Activated CD4-positive, alpha-beta T cell treated with anti-CD3 and anti-CD28 coated beads for 36 hours (primary cell): Measurements from ENCODE around the gene KY. TPM values are rescaled to one million over a fixed set of nuclear protein-coding genes. Genes with fewer than 3 reads are reported as not detected.
"Not testable (repeated sequence)": the region's sequence is repeated elsewhere in the genome, so short reads cannot be mapped to it uniquely, and the experiment has no call there.

ENCODE experiments used
- ATAC-seq: fragments of 200-7000 bp; cut with Tn5 transposase; one replicate; pipeline ENCODE4 v1.10.0; 2021; ENCODE audit warnings: mild to moderate bottlenecking, moderate library complexity
- CTCF ChIA-PET: fragments of 350-600 bp; sonication (Branson Sonifier 250); formaldehyde crosslinking; loops from one replicate; lab custom pipeline; 2021; ENCODE audit warnings: antibody characterized with exemption; lab: Charles Lee
- POLR2A ChIA-PET: fragments of 350-600 bp; sonication (Branson Sonifier 250); formaldehyde crosslinking; loops from one replicate; lab custom pipeline; 2021; ENCODE audit warnings: antibody characterized with exemption, inconsistent platforms; lab: Charles Lee
- DNase-seq: peaks from one replicate; pipeline ENCODE4 v3.0.0-alpha.2; 2020
- H3K27ac Mint-ChIP-seq: one replicate; pipeline ENCODE4 v1.8.0; 2021; ENCODE audit warnings: mixed read lengths
- H3K27me3 Mint-ChIP-seq: one replicate; pipeline ENCODE4 v1.8.0; 2021; ENCODE audit warnings: mixed read lengths
- H3K36me3 Mint-ChIP-seq: one replicate; pipeline ENCODE4 v1.8.0; 2021; ENCODE audit warnings: low read depth, mixed read lengths
- H3K4me1 Mint-ChIP-seq: one replicate; pipeline ENCODE4 v1.8.0; 2021; ENCODE audit warnings: mixed read lengths
- H3K4me3 Mint-ChIP-seq: one replicate; pipeline ENCODE4 v1.8.0; 2021; ENCODE audit warnings: mild to moderate bottlenecking, moderate library complexity, mixed read lengths
- H3K9me3 Mint-ChIP-seq: one replicate; pipeline ENCODE4 v1.8.0; 2021; ENCODE audit warnings: low read depth, mixed read lengths
- intact Hi-C, 2 experiments: fragments of 100-400 bp; cut with DNase I in 1 of 2; cut with micrococcal nuclease in 1 of 2; formaldehyde crosslinking; loops; one replicate each; pipeline versions ENCODE4 v1.14.2 to v1.15.1; 2022 to 2024; cut with DNase I, micrococcal nuclease
- total RNA-seq, 2 experiments: library from RNA; stranded (reverse); gene quantifications; one replicate each; pipeline ENCODE4 v1.2.3, GENCODE V29; 2021

The KY gene
- total RNA-seq, 2 experiments from 2014 or later, result not detected

GRCh38 chr3:134592806-134593205 is 58.0 kb downstream of the KY start:
- DNase-seq (no peak), ATAC-seq (no peak)
- H3K27me3 Mint-ChIP-seq, result no peaks in the 10 kb centered on the region
- ChIA-PET CTCF (interaction anchor here (0.9 kb wide), 1 partner anchor 48 kb away, joined by 5 read pairs; no protein-coding TSS in a partner anchor), POLR2A (no interaction called here)
- H3K4me3 Mint-ChIP-seq, result no peak overlapping the region
- no peaks in the 10 kb centered on the region for H3K36me3 Mint-ChIP-seq
- H3K4me1 Mint-ChIP-seq, result no peaks in the 10 kb centered on the region
- H3K9me3 Mint-ChIP-seq, result no peaks in the 10 kb centered on the region
- no peak overlapping the region for H3K27ac Mint-ChIP-seq
- intact Hi-C loops, result no loop called here

- POLR2A ChIA-PET, result no interaction called here
- ATAC-seq (no peak), DNase-seq (no peak)
- no peaks in the 10 kb centered on the region for H3K36me3 Mint-ChIP-seq
- no peaks in the 10 kb centered on the region for H3K9me3 Mint-ChIP-seq
- H3K4me1 Mint-ChIP-seq, result no peaks in the 10 kb centered on the region
- intact Hi-C loops, result no loop called here
- no peaks in the 10 kb centered on the region for H3K27me3 Mint-ChIP-seq
- H3K27ac Mint-ChIP-seq, result no peak overlapping the region
- no peak overlapping the region for H3K4me3 Mint-ChIP-seq
- CTCF ChIA-PET, result interaction anchor here (1.2 kb wide), 1 partner anchor 10 kb away, joined by 4 read pairs; no protein-coding TSS in a partner anchor
Observed at GRCh38 chr3:134590766-134591165, 60.1 kb downstream of the KY start.

- Mint-ChIP-seq H3K9me3 (peaks cover 4% of the 10 kb centered on the region), H3K4me1 (no peaks in the 10 kb centered on the region), H3K27me3 (no peaks in the 10 kb centered on the region), H3K4me3 (no peak overlapping the region), H3K27ac (no peak overlapping the region), H3K36me3 (no peaks in the 10 kb centered on the region)
- DNase-seq, result no peak
- intact Hi-C loops, result no loop called here
- ChIA-PET CTCF (interaction anchor here (0.6 to 1.8 kb wide), 2 partner anchors 20 to 21 kb away, joined by 3 to 7 read pairs; no protein-coding TSS in a partner anchor), POLR2A (no interaction called here)
- no peak for ATAC-seq
Observed at GRCh38 chr3:134579141-134579665, 71.6 kb downstream of the KY start.

GRCh38 chr3:134576831-134577230 is 74.0 kb downstream of the KY start:
- peaks cover 12% of the 10 kb centered on the region for H3K9me3 Mint-ChIP-seq
- CTCF ChIA-PET, result interaction anchor here (0.9 to 1.3 kb wide), 2 partner anchors 9 to 25 kb away, joined by 5 to 6 read pairs; no protein-coding TSS in a partner anchor
- no peaks in the 10 kb centered on the region for H3K27me3 Mint-ChIP-seq
- POLR2A ChIA-PET, result no interaction called here
- intact Hi-C loops, result no loop called here
- ATAC-seq (no peak), DNase-seq (no peak)
- H3K4me3 Mint-ChIP-seq, result no peak overlapping the region
- no peaks in the 10 kb centered on the region for H3K36me3 Mint-ChIP-seq
- H3K4me1 Mint-ChIP-seq, result no peaks in the 10 kb centered on the region
- no peak overlapping the region for H3K27ac Mint-ChIP-seq

DNA sequence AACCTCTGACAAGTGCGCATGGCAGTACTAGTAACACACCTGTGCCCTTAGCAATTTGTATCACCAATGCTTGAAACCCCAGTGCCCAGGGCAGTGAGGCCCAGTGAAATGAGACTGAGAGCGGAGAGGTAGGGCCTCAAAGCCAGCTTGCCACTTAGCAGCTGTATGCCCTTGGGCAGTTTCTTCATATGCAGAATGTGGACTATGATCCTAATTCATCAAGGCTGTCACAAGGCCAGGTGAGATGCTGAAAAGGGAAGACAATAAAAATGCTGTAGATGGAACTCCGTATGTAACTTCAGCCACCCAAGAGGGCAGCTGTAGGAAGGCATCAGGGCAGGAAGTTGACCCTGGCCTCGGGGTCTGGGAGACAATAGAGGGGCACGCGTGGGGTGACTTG is 74.4 kb downstream of the KY start:
- Mint-ChIP-seq H3K27me3 (no peaks in the 10 kb centered on the region), H3K9me3 (peaks cover 13% of the 10 kb centered on the region), H3K4me1 (no peaks in the 10 kb centered on the region), H3K27ac (no peak overlapping the region), H3K4me3 (no peak overlapping the region), H3K36me3 (no peaks in the 10 kb centered on the region)
- DNase-seq, result no peak
- ChIA-PET POLR2A (no interaction called here), CTCF (interaction anchor here (1.3 kb wide), 1 partner anchor 25 kb away, joined by 6 read pairs; no protein-coding TSS in a partner anchor)
- ATAC-seq, result no peak
- intact Hi-C loops, result no loop called here

DNA sequence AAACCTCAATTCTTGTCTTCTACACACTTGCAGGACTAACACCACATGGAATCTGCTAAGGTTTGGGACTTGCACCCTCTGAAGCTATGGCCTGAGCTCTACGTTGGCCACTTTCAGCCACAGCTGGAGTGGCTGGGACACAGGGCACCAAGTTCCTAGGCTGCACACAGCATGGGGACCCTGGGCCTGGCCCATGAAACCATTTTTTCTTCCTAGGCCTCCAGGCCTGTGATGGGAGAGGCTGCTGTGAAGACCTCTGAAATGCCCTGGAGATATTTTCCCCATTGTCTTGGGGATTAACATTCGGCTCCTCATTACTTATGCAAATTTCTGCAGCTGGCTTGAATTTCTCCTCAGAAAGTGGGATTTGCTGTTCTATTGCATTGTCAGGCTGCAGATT is 80.9 kb downstream of the KY start:
- H3K9me3 Mint-ChIP-seq, result peaks cover 32% of the 10 kb centered on the region
- H3K4me1 Mint-ChIP-seq, ATAC-seq, POLR2A ChIA-PET, intact Hi-C loops, H3K27me3 Mint-ChIP-seq, DNase-seq, H3K4me3 Mint-ChIP-seq, H3K27ac Mint-ChIP-seq, H3K36me3 Mint-ChIP-seq, CTCF ChIA-PET: not testable (repeated sequence)

- no peak for DNase-seq
- H3K27ac Mint-ChIP-seq, result no peak overlapping the region
- H3K36me3 Mint-ChIP-seq, result peaks cover 9% of the 10 kb centered on the region
- intact Hi-C loops, result no loop called here
- CTCF ChIA-PET, result no interaction called here
- H3K4me3 Mint-ChIP-seq, result no peak overlapping the region
- ATAC-seq, result no peak
- H3K9me3 Mint-ChIP-seq, result peaks cover 32% of the 10 kb centered on the region
- POLR2A ChIA-PET, result no interaction called here
- H3K27me3 Mint-ChIP-seq, result no peaks in the 10 kb centered on the region
- H3K4me1 Mint-ChIP-seq, result no peaks in the 10 kb centered on the region
Observed at GRCh38 chr3:134568790-134569189, 82.0 kb downstream of the KY start.

DNA sequence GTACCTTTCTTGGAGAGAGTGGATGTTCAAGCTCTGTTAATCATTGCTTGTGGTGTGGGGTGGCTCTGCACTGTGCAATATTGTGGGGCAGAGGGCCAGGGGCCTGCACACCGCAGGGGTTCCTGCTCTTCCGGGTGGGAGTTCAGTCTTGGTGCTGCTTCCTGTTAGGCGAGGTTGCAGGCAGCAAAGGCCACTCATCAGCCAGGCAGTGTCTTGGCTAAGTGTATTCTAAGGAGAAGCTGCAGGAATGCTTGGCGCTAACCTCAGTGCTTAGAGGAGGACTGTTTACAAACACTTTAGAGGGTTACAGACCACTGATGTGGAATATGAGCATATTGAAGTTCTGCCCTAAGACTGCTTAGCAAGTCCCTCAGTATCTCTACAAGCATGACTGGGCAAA is 83.2 kb downstream of the KY start:
- DNase-seq (no peak), ATAC-seq (no peak)
- peaks cover 27% of the 10 kb centered on the region for H3K9me3 Mint-ChIP-seq
- ChIA-PET CTCF (interaction anchor here (0.9 kb wide), 1 partner anchor 10 kb away, joined by 5 read pairs; no protein-coding TSS in a partner anchor), POLR2A (no interaction called here)
- no peak overlapping the region for H3K4me3 Mint-ChIP-seq
- H3K4me1 Mint-ChIP-seq, result no peaks in the 10 kb centered on the region
- H3K27me3 Mint-ChIP-seq, result no peaks in the 10 kb centered on the region
- H3K27ac Mint-ChIP-seq, result no peak overlapping the region
- H3K36me3 Mint-ChIP-seq, result peaks cover 13% of the 10 kb centered on the region
- intact Hi-C loops, result no loop called here

GRCh38 chr3:134564991-134565390 is 85.8 kb downstream of the KY start:
- no peaks in the 10 kb centered on the region for H3K4me1 Mint-ChIP-seq
- CTCF ChIA-PET, result interaction anchor here (0.6 kb wide), 1 partner anchor 30 kb away, joined by 3 read pairs; no protein-coding TSS in a partner anchor
- peaks cover 11% of the 10 kb centered on the region for H3K9me3 Mint-ChIP-seq
- no peak overlapping the region for H3K4me3 Mint-ChIP-seq
- intact Hi-C loops, result no loop called here
- no peak for DNase-seq
- H3K27ac Mint-ChIP-seq, result no peak overlapping the region
- H3K27me3 Mint-ChIP-seq, result no peaks in the 10 kb centered on the region
- no peak for ATAC-seq
- peaks cover 17% of the 10 kb centered on the region for H3K36me3 Mint-ChIP-seq
- POLR2A ChIA-PET, result no interaction called here

- DNase-seq (no peak), ATAC-seq (no peak)
- ChIA-PET CTCF (no interaction called here), POLR2A (no interaction called here)
- intact Hi-C loops, result no loop called here
- Mint-ChIP-seq H3K27me3 (no peaks in the 10 kb centered on the region), H3K4me1 (no peaks in the 10 kb centered on the region), H3K4me3 (no peak overlapping the region), H3K9me3 (peaks cover 5% of the 10 kb centered on the region), H3K36me3 (peaks cover 16% of the 10 kb centered on the region), H3K27ac (no peak overlapping the region)
Observed at GRCh38 chr3:134563601-134564000, 87.2 kb downstream of the KY start.

DNA sequence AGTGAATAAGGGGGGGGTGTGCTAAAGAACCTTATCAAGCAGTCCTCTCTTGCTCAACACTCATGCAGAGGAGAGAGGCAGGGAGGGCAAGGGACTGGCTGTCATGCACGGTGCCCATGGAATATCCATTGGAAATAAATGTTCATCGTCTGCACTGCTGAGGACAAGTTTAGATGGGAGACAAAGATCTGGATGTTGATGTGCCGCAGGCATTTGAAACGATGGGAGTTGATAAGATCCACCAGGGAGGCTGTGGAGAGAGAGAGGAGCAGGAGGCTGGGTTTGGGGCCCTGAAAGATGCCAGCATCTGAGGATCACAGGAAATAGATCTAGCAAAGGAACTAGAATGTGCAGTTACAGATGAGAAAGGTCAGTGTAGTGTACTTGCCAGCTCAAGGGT is 88.8 kb downstream of the KY start:
- peaks cover 18% of the 10 kb centered on the region for H3K36me3 Mint-ChIP-seq

GRCh38 chr3:134559591-134559990 is 91.2 kb downstream of the KY start:
- Mint-ChIP-seq H3K4me1 (no peaks in the 10 kb centered on the region), H3K36me3 (peaks cover 18% of the 10 kb centered on the region), H3K9me3 (no peaks in the 10 kb centered on the region), H3K27ac (no peak overlapping the region), H3K27me3 (no peaks in the 10 kb centered on the region), H3K4me3 (no peak overlapping the region)
- CTCF ChIA-PET, result no interaction called here
- POLR2A ChIA-PET, result no interaction called here
- ATAC-seq (no peak), DNase-seq (no peak)
- intact Hi-C loops, result no loop called here

More for the DNA sequence above, 88.8 kb downstream of the KY start:
- no peak for DNase-seq
- CTCF ChIA-PET, result no interaction called here
- no peak for ATAC-seq
- intact Hi-C loops, result no loop called here
- no peaks in the 10 kb centered on the region for H3K4me1 Mint-ChIP-seq
- no peak overlapping the region for H3K4me3 Mint-ChIP-seq
- POLR2A ChIA-PET, result no interaction called here
- no peaks in the 10 kb centered on the region for H3K27me3 Mint-ChIP-seq
- no peak overlapping the region for H3K27ac Mint-ChIP-seq
- H3K9me3 Mint-ChIP-seq, result no peaks in the 10 kb centered on the region
